ENCODE measurements around the gene HABP4. TPM values are rescaled to one million over a fixed set of nuclear protein-coding genes. Genes with fewer than 3 reads are reported as not detected.

The HABP4 gene
- total RNA-seq, 3 donors from 2014 or later = 2.5 to 14.1 (median 3.8) TPM

- no peak for ATAC-seq
- TF ChIP-seq CTCF (IDR thresholded peaks at IDR 0.05) = no peak
- H3K9me3 ChIP-seq = no peaks in the 10 kb centered on the region
- intact Hi-C loops (cut with DNase I, micrococcal nuclease) = no loop called here
- H3K4me3 ChIP-seq = no peak overlapping the region
- H3K4me1 ChIP-seq (ENCODE audit: low read depth) = no peaks in the 10 kb centered on the region
- DNase-seq = no peak
- H3K36me3 ChIP-seq (ENCODE audit: low read depth) = no peaks in the 10 kb centered on the region
Observed at GRCh38 chr9:96459268-96460007, 9.5 kb downstream of the HABP4 start.

- Histone ChIP-seq H3K36me3 (ENCODE audit: low read depth) (no peaks in the 10 kb centered on the region), H3K4me3 (no peak overlapping the region), H3K9me3 (no peaks in the 10 kb centered on the region), H3K4me1 (ENCODE audit: low read depth) (no peaks in the 10 kb centered on the region)
- no peak for ATAC-seq
- intact Hi-C loops (cut with DNase I, micrococcal nuclease) = no loop called here
- no peak for DNase-seq
- TF ChIP-seq CTCF (IDR thresholded peaks at IDR 0.05) = no peak
Observed at GRCh38 chr9:96460470-96460869, 10.5 kb downstream of the HABP4 start.

- H3K36me3 ChIP-seq (ENCODE audit: low read depth) = no peaks in the 10 kb centered on the region
- no peaks in the 10 kb centered on the region for H3K4me1 ChIP-seq (ENCODE audit: low read depth)
- intact Hi-C loops (cut with DNase I, micrococcal nuclease) = no loop called here
- no peak for TF ChIP-seq CTCF (IDR thresholded peaks at IDR 0.05)
- no peak overlapping the region for H3K4me3 ChIP-seq
- DNase-seq (no peak), ATAC-seq (no peak)
- H3K9me3 ChIP-seq = no peaks in the 10 kb centered on the region
Observed at GRCh38 chr9:96460882-96461281, 10.9 kb downstream of the HABP4 start.

GRCh38 chr9:96461336-96461735 lies 11.4 kb downstream of the HABP4 start:
- Histone ChIP-seq H3K36me3 (ENCODE audit: low read depth) (no peaks in the 10 kb centered on the region), H3K4me1 (ENCODE audit: low read depth) (no peaks in the 10 kb centered on the region), H3K9me3 (no peaks in the 10 kb centered on the region), H3K4me3 (no peak overlapping the region)
- DNase-seq (no peak), ATAC-seq (no peak)
- TF ChIP-seq CTCF (IDR thresholded peaks at IDR 0.05) = no peak
- intact Hi-C loops (cut with DNase I, micrococcal nuclease) = no loop called here

GRCh38 chr9:96462541-96462940 lies 12.6 kb downstream of the HABP4 start:
- H3K9me3 ChIP-seq = no peaks in the 10 kb centered on the region
- no peak overlapping the region for H3K4me3 ChIP-seq
- intact Hi-C loops (cut with DNase I, micrococcal nuclease) = no loop called here
- ATAC-seq (no peak), DNase-seq (no peak)
- no peaks in the 10 kb centered on the region for H3K4me1 ChIP-seq (ENCODE audit: low read depth)
- H3K36me3 ChIP-seq (ENCODE audit: low read depth) = no peaks in the 10 kb centered on the region
- no peak for TF ChIP-seq CTCF (IDR thresholded peaks at IDR 0.05)

- DNase-seq (no peak), ATAC-seq (no peak)
- TF ChIP-seq CTCF (IDR thresholded peaks at IDR 0.05) = no peak
- no peaks in the 10 kb centered on the region for H3K36me3 ChIP-seq (ENCODE audit: low read depth)
- H3K4me3 ChIP-seq = no peak overlapping the region
- intact Hi-C loops (cut with DNase I, micrococcal nuclease) = no loop called here
- no peaks in the 10 kb centered on the region for H3K9me3 ChIP-seq
- H3K4me1 ChIP-seq (ENCODE audit: low read depth) = no peaks in the 10 kb centered on the region
Observed at GRCh38 chr9:96464426-96464825, 14.5 kb downstream of the HABP4 start.

Data from mucosa of descending colon (tissue), 3 donors.